PC-3 (cell line): Measurements from ENCODE around the gene FOXK1. TPM values are rescaled to one million over a fixed set of nuclear protein-coding genes. Genes with fewer than 3 reads are reported as not detected.

ENCODE experiments used
- ATAC-seq: fragments of 200-7000 bp; cut with Tn5 transposase; 2 replicates; pipeline ENCODE4 v1.9.1; 2020; ENCODE audit warnings: mild to moderate bottlenecking, moderate library complexity
- BruUV-seq: library from RNA; stranded (reverse); fragments of 400-500 nt; replicated peaks from 2 replicates; lab custom pipeline; 2021; lab: Mats Ljungman, UMichigan
- CTCF ChIA-PET: fragments of 300-600 bp; sonication (Branson Sonifier 250); formaldehyde crosslinking; loops from one replicate; lab custom pipeline; 2022; ENCODE audit warnings: antibody characterized with exemption; lab: Charles Lee
- POLR2A ChIA-PET: fragments of 300-600 bp; sonication (Branson Sonifier 250); formaldehyde crosslinking; loops from one replicate; lab custom pipeline; 2022; ENCODE audit warnings: antibody characterized with exemption; ENCODE audit not compliant: unreplicated experiment; lab: Charles Lee
- DNase-seq: peaks from one replicate; pipeline ENCODE4 v3.0.0-alpha.2; 2015
- H2AFZ ChIP-seq: fragments of 300-600 bp; sonication (generic); 2 replicates; pipeline ENCODE4 v1.6.0; 2016; ENCODE audit warnings: antibody characterized with exemption, low read length
- H3F3A ChIP-seq: fragments of 300-600 bp; sonication (generic); one replicate; pipeline ENCODE4 v1.6.0; 2017; ENCODE audit warnings: antibody characterized with exemption, low read length, control low read depth, mild to moderate bottlenecking; ENCODE audit not compliant: unreplicated experiment
- H3K27ac ChIP-seq: fragments of 300-600 bp; sonication (generic); 2 replicates; pipeline ENCODE4 v1.5.1; 2016; ENCODE audit warnings: mild to moderate bottlenecking, low read length
- H3K27me3 ChIP-seq: fragments of 300-600 bp; sonication (generic); 2 replicates; pipeline ENCODE4 v1.6.1; 2016; ENCODE audit warnings: low read length, mixed read lengths
- H3K36me3 ChIP-seq: fragments of 300-600 bp; sonication (generic); 2 replicates; pipeline ENCODE4 v1.6.1; 2016; ENCODE audit warnings: low read depth, mixed run types, low read length, mixed read lengths
- H3K4me1 ChIP-seq: fragments of 300-600 bp; sonication (generic); 2 replicates; pipeline ENCODE4 v1.5.1; 2016; ENCODE audit warnings: low read length; ENCODE audit not compliant: insufficient read depth
- H3K4me2 ChIP-seq: fragments of 300-600 bp; sonication (generic); 2 replicates; pipeline ENCODE4 v1.6.0; 2016; ENCODE audit warnings: low read length
- H3K4me3 ChIP-seq: fragments of 300-600 bp; sonication (generic); 2 replicates; pipeline ENCODE4 v1.5.1; 2016; ENCODE audit warnings: mild to moderate bottlenecking, low read length, mixed read lengths
- H3K79me2 ChIP-seq: fragments of 300-600 bp; sonication (generic); 2 replicates; pipeline ENCODE4 v1.6.1; 2017; ENCODE audit warnings: low read length, mixed read lengths
- H3K9ac ChIP-seq: fragments of 300-600 bp; sonication (generic); 2 replicates; pipeline ENCODE4 v1.6.0; 2016; ENCODE audit warnings: mild to moderate bottlenecking, low read length
- H3K9me2 ChIP-seq: fragments of 300-600 bp; sonication (generic); replicated peaks from 2 replicates; pipeline ENCODE4 v1.6.1; 2016; ENCODE audit warnings: mixed run types, low read length, mixed read lengths
- H3K9me3 ChIP-seq: fragments of 300-600 bp; sonication (generic); 2 replicates; pipeline ENCODE4 v1.6.1; 2016; ENCODE audit warnings: low read length, mixed read lengths
- H4K20me1 ChIP-seq: fragments of 300-600 bp; sonication (generic); 2 replicates; pipeline ENCODE4 v1.6.1; 2016; ENCODE audit warnings: low read length, mixed read lengths
- CTCF ChIP-seq: fragments of 300-600 bp; sonication (generic); conservative IDR thresholded peaks from 2 replicates; pipeline ENCODE4 v1.5.1; 2017; ENCODE audit warnings: antibody characterized with exemption, low read depth, mild to moderate bottlenecking, low read length
- EZH2 ChIP-seq: fragments of 300-600 bp; sonication (generic); IDR thresholded peaks from one replicate; pipeline ENCODE4 v1.6.1; 2017; ENCODE audit warnings: antibody characterized with exemption, mild to moderate bottlenecking, low read length; ENCODE audit not compliant: unreplicated experiment
- EZH2phosphoT487 ChIP-seq: fragments of 300-600 bp; sonication (generic); IDR thresholded peaks from 2 replicates; pipeline ENCODE4 v1.6.1; 2018; ENCODE audit warnings: mild to moderate bottlenecking, antibody characterized with exemption, low read length, borderline replicate concordance
- intact Hi-C: fragments of 100-400 bp; cut with micrococcal nuclease; formaldehyde crosslinking; loops from 2 replicates; pipeline ENCODE4 v1.9.0; 2023
- total RNA-seq: library from RNA; depleted of rRNA; stranded (reverse); fragments of >200 nt; gene quantifications from 2 replicates; pipeline ENCODE4 v1.2.3, GENCODE V29; 2014

FOXK1 gene
- total RNA-seq, 1 experiment from 2014 or later: 13.2 TPM

- CTCF ChIA-PET: no interaction called here
- TF ChIP-seq EZH2: no peak
- no peak for TF ChIP-seq EZH2phosphoT487
- TF ChIP-seq CTCF: no peak
- Histone ChIP-seq H3K4me2 (no peak overlapping the region), H3K9me2 (no peaks in the 10 kb centered on the region), H3K27me3 (no peaks in the 10 kb centered on the region), H3K27ac (no peak overlapping the region), H3K79me2 (peaks cover 53% of the 10 kb centered on the region), H3F3A (no peaks in the 10 kb centered on the region), H3K4me1 (peaks cover 10% of the 10 kb centered on the region), H2AFZ (no peak overlapping the region), H3K4me3 (no peak overlapping the region), H3K9me3 (no peaks in the 10 kb centered on the region), H4K20me1 (peaks cover 3% of the 10 kb centered on the region; the same call in 1 of the 2 replicates), H3K36me3 (no peaks in the 10 kb centered on the region), H3K9ac (no peak overlapping the region)
- DNase-seq: no peak
- POLR2A ChIA-PET: no interaction called here
- intact Hi-C loops: no loop called here
- BruUV-seq: no TSS peak
- ATAC-seq: no peak
Measured at GRCh38 chr7:4716946-4717795, 35.1 kb downstream of the FOXK1 start.

DNA sequence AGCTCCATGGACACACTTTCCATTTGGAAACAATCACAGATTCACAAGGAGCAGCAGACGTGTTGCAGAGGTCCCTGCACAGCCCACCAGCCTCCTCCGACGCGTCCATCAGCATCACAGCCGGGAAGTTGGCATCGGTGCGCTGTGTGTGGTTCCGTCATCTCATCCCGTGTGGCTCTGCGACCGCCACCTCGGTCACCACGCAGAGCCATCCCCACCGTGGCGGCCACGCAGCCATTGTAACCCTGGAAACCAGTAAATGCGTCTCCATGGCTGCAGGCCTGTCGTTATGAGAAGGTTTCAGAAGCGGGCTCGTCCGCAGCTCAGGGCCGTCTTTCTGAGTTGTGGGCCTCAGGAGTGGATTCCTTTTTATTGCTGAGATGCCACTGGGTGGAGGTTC lies 36.0 kb downstream of the FOXK1 start:
- Histone ChIP-seq H3K27ac (no peak overlapping the region), H3F3A (no peaks in the 10 kb centered on the region), H3K4me3 (no peak overlapping the region), H3K79me2 (peaks cover 52% of the 10 kb centered on the region), H3K9me3 (no peaks in the 10 kb centered on the region), H4K20me1 (no peaks in the 10 kb centered on the region), H3K4me1 (peaks cover 2% of the 10 kb centered on the region), H3K9ac (no peak overlapping the region), H3K4me2 (no peak overlapping the region), H3K9me2 (no peaks in the 10 kb centered on the region), H2AFZ (no peak overlapping the region), H3K36me3 (no peaks in the 10 kb centered on the region), H3K27me3 (no peaks in the 10 kb centered on the region)
- POLR2A ChIA-PET: no interaction called here
- intact Hi-C loops: no loop called here
- no peak for TF ChIP-seq EZH2phosphoT487
- TF ChIP-seq CTCF: no peak
- no peak for TF ChIP-seq EZH2
- CTCF ChIA-PET: no interaction called here
- ATAC-seq (no peak), DNase-seq (no peak)
- BruUV-seq: no TSS peak

DNA sequence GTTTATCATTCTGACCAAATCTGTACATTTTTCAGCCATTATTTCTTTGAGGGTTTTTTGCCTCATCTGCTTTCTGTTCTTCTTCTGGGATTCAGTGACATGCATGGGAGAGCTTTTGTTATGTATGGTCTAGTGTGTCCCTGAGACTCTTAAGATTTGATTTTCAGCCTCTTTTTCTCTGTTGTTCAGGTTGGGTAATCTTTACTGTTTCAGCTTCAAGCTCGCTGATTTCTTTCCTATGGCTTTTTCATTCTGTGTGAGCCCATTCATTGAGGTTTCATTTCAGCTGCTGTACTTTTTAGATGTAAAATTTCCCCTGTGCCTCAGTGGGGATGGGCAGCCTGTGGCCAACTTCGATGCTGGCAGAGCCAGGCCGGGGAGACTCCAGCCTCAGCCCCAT lies 38.1 kb downstream of the FOXK1 start:
- Histone ChIP-seq H3K9me2 (no peaks in the 10 kb centered on the region), H3K4me1 (peaks cover 4% of the 10 kb centered on the region; the same call in 1 of the 2 replicates), H3K36me3 (no peaks in the 10 kb centered on the region), H3K4me3 (no peak overlapping the region), H3K27ac (no peak overlapping the region), H3F3A (no peaks in the 10 kb centered on the region), H4K20me1 (no peaks in the 10 kb centered on the region), H2AFZ (no peak overlapping the region), H3K9ac (no peak overlapping the region), H3K27me3 (no peaks in the 10 kb centered on the region), H3K9me3 (no peaks in the 10 kb centered on the region), H3K4me2 (no peak overlapping the region), H3K79me2 (peaks cover 48% of the 10 kb centered on the region)
- ChIA-PET CTCF (no interaction called here), POLR2A (no interaction called here)
- no peak for DNase-seq
- no peak for ATAC-seq
- TF ChIP-seq EZH2phosphoT487 (no peak), EZH2 (no peak), CTCF (no peak)
- intact Hi-C loops: no loop called here
- BruUV-seq: no TSS peak
